Activated T-cell treated with anti-CD3 and anti-CD28 coated beads, Interleukin-2, amount 50 U/mL, for 72 hours (primary cell): ENCODE data around the gene UNC5C. TPM values are rescaled to one million over a fixed set of nuclear protein-coding genes. Genes with fewer than 3 reads are reported as not detected.

Experiments used
- ATAC-seq, 2 donors: fragments of 150-1000 bp; cut with Tn5 transposase; replicated peaks in 1 of 2; 2 replicates each; pipeline ENCODE4 v1.10.0; 2021; ENCODE audit warnings: moderate library complexity in 2 of 2, mild to moderate bottlenecking in 1 of 2
- DNase-seq, 2 donors: peaks; one replicate each; pipeline ENCODE4 v3.0.0; 2021 to 2022; ENCODE audit warnings: mixed read lengths in 1 of 2
- H3K27ac Mint-ChIP-seq: one replicate; pipeline ENCODE4 v1.8.0; 2022; ENCODE audit warnings: mild to moderate bottlenecking, moderate library complexity, mixed read lengths
- H3K27me3 Mint-ChIP-seq: one replicate; pipeline ENCODE4 v1.8.0; 2022; ENCODE audit warnings: low read depth, mixed read lengths
- H3K36me3 Mint-ChIP-seq, 2 donors: one replicate each; pipeline ENCODE4 v1.8.0; 2022; ENCODE audit warnings: mixed read lengths in 2 of 2, mild to moderate bottlenecking in 1 of 2; ENCODE audit not compliant: insufficient read depth in 2 of 2
- H3K4me1 Mint-ChIP-seq: one replicate; pipeline ENCODE4 v1.8.0; 2022; ENCODE audit warnings: low read depth, mixed read lengths
- H3K4me3 Mint-ChIP-seq, 2 donors: one replicate each; pipeline ENCODE4 v1.8.0; 2022; ENCODE audit warnings: mild to moderate bottlenecking in 2 of 2, mixed read lengths in 2 of 2, moderate library complexity in 2 of 2
- H3K9me3 Mint-ChIP-seq, 2 donors: one replicate each; pipeline ENCODE4 v1.8.0; 2022; ENCODE audit warnings: mixed read lengths in 2 of 2
- total RNA-seq, 2 donors: library from RNA; stranded (reverse); gene quantifications; one replicate each; pipeline ENCODE4 v1.2.3, GENCODE V29; 2022

UNC5C gene
- total RNA-seq, 2 donors from 2014 or later = 0.14 to 0.21 TPM

- H3K4me1 Mint-ChIP-seq = no peaks in the 10 kb centered on the region
- peaks cover 0 to 6% of the 10 kb centered on the region in 2 donors for H3K36me3 Mint-ChIP-seq
- DNase-seq (no peak), ATAC-seq (no peak)
- H3K27me3 Mint-ChIP-seq = peaks cover 9% of the 10 kb centered on the region
- H3K4me3 Mint-ChIP-seq = no peak overlapping the region
- no peak overlapping the region for H3K27ac Mint-ChIP-seq
- peaks cover 0 to 5% of the 10 kb centered on the region in 2 donors for H3K9me3 Mint-ChIP-seq
These were observed 310.2 kb downstream of the UNC5C start for GRCh38 chr4:95238554-95238953.

GRCh38 chr4:95232358-95233156 is 316.2 kb downstream of the UNC5C start:
- Mint-ChIP-seq H3K4me3 (peak overlapping the region in 1 of 2 donors; percentile 20), H3K27me3 (no peaks in the 10 kb centered on the region), H3K9me3 (peaks cover 0 to 2% of the 10 kb centered on the region in 2 donors), H3K36me3 (peaks cover 0 to 2% of the 10 kb centered on the region in 2 donors), H3K27ac (no peak overlapping the region), H3K4me1 (peaks cover 10% of the 10 kb centered on the region)
- DNase-seq = peak in 1 of 2 donors; percentile 25
- peak; percentile 87 to 94 for ATAC-seq

DNA sequence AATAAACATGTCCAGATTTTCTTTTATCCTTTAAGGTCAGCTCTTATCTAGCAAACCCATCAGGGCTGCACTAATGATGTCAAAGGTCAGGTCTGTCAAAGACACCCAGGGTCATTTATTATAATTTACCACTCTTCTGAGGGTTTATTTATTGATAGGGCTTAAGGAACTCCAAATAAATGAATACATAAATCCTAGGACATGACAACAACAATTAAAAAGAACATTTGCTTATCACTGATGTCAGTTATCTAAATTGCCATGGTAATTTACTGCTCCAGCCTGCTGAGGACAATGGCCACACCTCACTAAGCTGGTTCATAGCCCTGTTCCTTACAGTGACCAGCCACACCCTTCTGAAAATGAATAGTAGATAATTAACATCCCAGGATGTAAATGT is 317.1 kb downstream of the UNC5C start:
- no peak overlapping the region for H3K4me3 Mint-ChIP-seq
- peaks cover 0 to 2% of the 10 kb centered on the region in 2 donors for H3K9me3 Mint-ChIP-seq
- no peak for DNase-seq
- H3K27me3 Mint-ChIP-seq = no peaks in the 10 kb centered on the region
- H3K27ac Mint-ChIP-seq = no peak overlapping the region
- peaks cover 0 to 2% of the 10 kb centered on the region in 2 donors for H3K36me3 Mint-ChIP-seq
- H3K4me1 Mint-ChIP-seq = peaks cover 10% of the 10 kb centered on the region
- ATAC-seq = no peak

- Mint-ChIP-seq H3K4me3 (no peak overlapping the region), H3K9me3 (peaks cover 0 to 2% of the 10 kb centered on the region in 2 donors), H3K27ac (no peak overlapping the region), H3K4me1 (peaks cover 6% of the 10 kb centered on the region), H3K36me3 (peaks cover 0 to 2% of the 10 kb centered on the region in 2 donors), H3K27me3 (no peaks in the 10 kb centered on the region)
- ATAC-seq = no peak
- no peak for DNase-seq
These were observed 322.9 kb downstream of the UNC5C start for GRCh38 chr4:95225849-95226248.

- H3K27ac Mint-ChIP-seq = no peak overlapping the region
- H3K36me3 Mint-ChIP-seq = peaks cover 0 to under 1% of the 10 kb centered on the region in 2 donors
- peaks cover 6% of the 10 kb centered on the region for H3K4me1 Mint-ChIP-seq
- DNase-seq (no peak), ATAC-seq (no peak)
- no peak overlapping the region for H3K4me3 Mint-ChIP-seq
- no peaks in the 10 kb centered on the region for H3K27me3 Mint-ChIP-seq
- peaks cover 0 to 1% of the 10 kb centered on the region in 2 donors for H3K9me3 Mint-ChIP-seq
These were observed 324.4 kb downstream of the UNC5C start for GRCh38 chr4:95224402-95224801.

DNA sequence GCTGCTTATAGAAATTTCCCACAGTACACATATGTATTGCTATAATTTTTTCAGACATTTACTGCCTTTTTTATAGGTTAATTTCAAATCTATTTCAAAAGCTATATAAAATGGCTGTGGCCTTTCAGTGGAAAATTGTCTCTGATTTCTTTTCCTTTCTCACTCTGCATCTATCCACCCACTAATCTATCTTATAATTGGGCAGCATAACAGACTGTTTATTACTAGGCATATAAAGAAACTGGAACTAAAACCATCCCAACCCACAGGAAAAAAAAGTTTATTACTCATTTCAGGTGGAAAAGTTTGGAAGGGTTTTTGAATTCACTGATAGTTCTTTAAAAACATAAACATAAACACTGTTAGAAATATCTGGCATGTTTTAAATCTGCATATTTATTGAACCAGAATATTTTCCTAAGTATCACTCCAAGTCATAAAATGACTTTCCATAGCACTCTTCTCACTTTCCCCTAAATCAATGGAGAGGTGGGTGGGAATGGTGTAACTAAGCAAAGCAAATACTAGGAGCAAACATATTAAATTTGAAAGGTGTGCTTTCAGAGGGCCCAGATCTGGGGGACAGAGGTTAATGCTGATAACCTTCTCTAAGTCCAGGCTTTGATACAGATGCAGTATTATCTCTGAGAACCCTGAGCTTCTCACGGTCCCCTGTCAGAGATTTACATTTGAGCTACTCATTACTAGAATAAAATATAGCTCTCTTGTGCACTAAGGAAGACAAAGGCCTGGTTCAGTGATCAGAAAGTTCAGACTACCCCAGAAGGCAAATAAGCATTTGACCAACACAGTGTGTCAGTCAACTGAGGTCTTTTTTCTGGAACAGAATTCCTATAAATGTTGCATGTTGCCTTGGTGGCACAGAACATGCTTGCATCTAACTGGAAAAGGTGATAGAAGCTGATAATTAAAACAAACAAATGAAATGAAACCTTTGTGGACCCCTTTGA is 328.3 kb downstream of the UNC5C start:
- DNase-seq (no peak), ATAC-seq (no peak)
- Mint-ChIP-seq H3K4me3 (no peak overlapping the region), H3K36me3 (no peaks in the 10 kb centered on the region), H3K27ac (no peak overlapping the region), H3K4me1 (peaks cover 10% of the 10 kb centered on the region), H3K27me3 (no peaks in the 10 kb centered on the region), H3K9me3 (peaks cover 0 to 1% of the 10 kb centered on the region in 2 donors)

DNA sequence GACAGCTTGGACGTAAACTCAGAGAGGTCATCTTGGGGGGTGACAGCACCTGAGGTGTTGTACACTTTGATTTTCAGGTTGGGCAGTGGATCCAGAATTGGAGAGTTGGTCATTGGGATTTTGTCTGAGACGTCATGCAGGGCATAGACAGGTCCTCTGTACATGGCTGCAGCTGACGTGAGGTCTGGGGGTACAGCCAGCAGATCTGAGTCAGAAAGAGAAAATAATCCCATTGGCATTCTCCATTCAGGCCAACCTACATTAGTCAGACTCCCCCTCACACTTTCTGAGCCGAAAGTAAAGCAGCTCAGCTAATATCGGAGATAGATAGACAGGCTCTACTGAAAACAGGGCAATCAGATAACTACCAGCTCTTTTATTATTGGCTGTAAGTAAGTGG is 329.7 kb downstream of the UNC5C start:
- no peaks in the 10 kb centered on the region for H3K27me3 Mint-ChIP-seq
- H3K9me3 Mint-ChIP-seq = peaks cover 0 to 1% of the 10 kb centered on the region in 2 donors
- DNase-seq = no peak
- peaks cover 10% of the 10 kb centered on the region for H3K4me1 Mint-ChIP-seq
- no peak overlapping the region for H3K4me3 Mint-ChIP-seq
- ATAC-seq = no peak
- H3K27ac Mint-ChIP-seq = no peak overlapping the region
- no peaks in the 10 kb centered on the region for H3K36me3 Mint-ChIP-seq

DNA sequence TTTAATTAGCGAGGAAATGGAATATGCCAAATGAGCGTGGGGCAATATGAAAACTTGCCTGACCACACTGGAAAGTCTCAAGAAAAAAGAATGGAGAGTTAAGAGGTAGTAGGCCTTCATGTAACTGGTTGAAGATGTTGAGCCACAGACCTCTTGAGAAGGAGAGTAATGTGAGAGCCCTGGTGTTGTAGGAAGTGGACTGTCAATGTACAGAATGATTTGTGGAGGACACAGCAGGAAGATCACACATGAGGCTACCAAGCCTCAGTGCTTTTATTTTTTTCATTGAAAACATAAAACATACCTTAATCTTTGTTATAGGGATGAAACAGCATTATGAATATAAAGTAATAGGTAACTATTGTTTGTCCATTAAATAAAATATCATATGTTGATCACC is 331.6 kb downstream of the UNC5C start:
- Mint-ChIP-seq H3K27ac (no peak overlapping the region), H3K4me1 (peaks cover 4% of the 10 kb centered on the region), H3K4me3 (no peak overlapping the region), H3K27me3 (peaks cover 10% of the 10 kb centered on the region), H3K36me3 (no peaks in the 10 kb centered on the region), H3K9me3 (peaks cover 0 to 1% of the 10 kb centered on the region in 2 donors)
- no peak for ATAC-seq
- DNase-seq = no peak

GRCh38 chr4:95216636-95217035 is 332.1 kb downstream of the UNC5C start:
- Mint-ChIP-seq H3K36me3 (no peaks in the 10 kb centered on the region), H3K27ac (no peak overlapping the region), H3K4me3 (no peak overlapping the region), H3K27me3 (peaks cover 11% of the 10 kb centered on the region), H3K4me1 (peaks cover 4% of the 10 kb centered on the region), H3K9me3 (peaks cover 0 to 1% of the 10 kb centered on the region in 2 donors)
- no peak for DNase-seq
- ATAC-seq = no peak

- no peak overlapping the region for H3K27ac Mint-ChIP-seq
- peaks cover 11% of the 10 kb centered on the region for H3K27me3 Mint-ChIP-seq
- ATAC-seq (no peak), DNase-seq (no peak)
- H3K4me3 Mint-ChIP-seq = no peak overlapping the region
- H3K9me3 Mint-ChIP-seq = peaks cover 0 to 1% of the 10 kb centered on the region in 2 donors
- H3K36me3 Mint-ChIP-seq = no peaks in the 10 kb centered on the region
- peaks cover 4% of the 10 kb centered on the region for H3K4me1 Mint-ChIP-seq
These were observed 332.7 kb downstream of the UNC5C start for GRCh38 chr4:95215991-95216605.

- Mint-ChIP-seq H3K27ac (no peak overlapping the region), H3K36me3 (no peaks in the 10 kb centered on the region), H3K9me3 (peaks cover 0 to 1% of the 10 kb centered on the region in 2 donors), H3K4me3 (no peak overlapping the region), H3K27me3 (peaks cover 11% of the 10 kb centered on the region), H3K4me1 (peaks cover 4% of the 10 kb centered on the region)
- ATAC-seq (no peak), DNase-seq (no peak)
These were observed 333.7 kb downstream of the UNC5C start for GRCh38 chr4:95215043-95215442.

- Mint-ChIP-seq H3K36me3 (no peaks in the 10 kb centered on the region), H3K4me3 (no peak overlapping the region), H3K27ac (no peak overlapping the region), H3K4me1 (peaks cover 4% of the 10 kb centered on the region), H3K9me3 (peaks cover 0 to under 1% of the 10 kb centered on the region in 2 donors), H3K27me3 (peaks cover 11% of the 10 kb centered on the region)
- no peak for ATAC-seq
- no peak for DNase-seq
These were observed 334.4 kb downstream of the UNC5C start for GRCh38 chr4:95214408-95214807.

DNA sequence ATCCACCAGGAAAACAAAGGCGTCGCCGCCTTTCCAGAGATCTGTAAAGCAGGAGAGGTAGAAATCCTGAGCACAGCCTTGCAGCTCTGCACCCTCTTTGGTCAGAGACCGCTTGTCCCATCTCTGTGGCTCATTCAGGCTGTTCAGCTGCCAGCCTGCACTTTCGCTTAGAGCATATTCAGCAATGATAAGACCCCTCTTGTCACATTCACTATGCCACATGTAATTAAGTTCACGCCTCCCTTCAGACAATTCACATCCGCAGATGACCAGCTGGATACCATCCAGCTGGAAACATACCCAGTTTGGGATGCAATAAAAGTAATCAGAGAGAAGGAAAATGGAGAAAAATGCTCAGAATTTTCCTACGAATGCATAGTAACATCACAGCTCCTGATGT is 335.4 kb downstream of the UNC5C start:
- DNase-seq = no peak
- Mint-ChIP-seq H3K4me1 (peaks cover under 1% of the 10 kb centered on the region), H3K27ac (no peak overlapping the region), H3K9me3 (no peaks in the 10 kb centered on the region), H3K27me3 (peaks cover 15% of the 10 kb centered on the region), H3K4me3 (no peak overlapping the region), H3K36me3 (no peaks in the 10 kb centered on the region)
- ATAC-seq = no peak
